AML-193 (cell line): Measurements from ENCODE around the gene XIRP1.
A peak's percentile ranks its signal among the peaks of the same experiment; 100 is the strongest.

Experiments
- DNase-seq, 2 experiments: peaks; one replicate each; lab custom pipeline; 2025; lab: John Stamatoyannopoulos, UW

Gene XIRP1

GRCh38 chr3:39209329-39209970 lies 17.1 kb upstream of the XIRP1 start:
- no peak for DNase-seq

DNA sequence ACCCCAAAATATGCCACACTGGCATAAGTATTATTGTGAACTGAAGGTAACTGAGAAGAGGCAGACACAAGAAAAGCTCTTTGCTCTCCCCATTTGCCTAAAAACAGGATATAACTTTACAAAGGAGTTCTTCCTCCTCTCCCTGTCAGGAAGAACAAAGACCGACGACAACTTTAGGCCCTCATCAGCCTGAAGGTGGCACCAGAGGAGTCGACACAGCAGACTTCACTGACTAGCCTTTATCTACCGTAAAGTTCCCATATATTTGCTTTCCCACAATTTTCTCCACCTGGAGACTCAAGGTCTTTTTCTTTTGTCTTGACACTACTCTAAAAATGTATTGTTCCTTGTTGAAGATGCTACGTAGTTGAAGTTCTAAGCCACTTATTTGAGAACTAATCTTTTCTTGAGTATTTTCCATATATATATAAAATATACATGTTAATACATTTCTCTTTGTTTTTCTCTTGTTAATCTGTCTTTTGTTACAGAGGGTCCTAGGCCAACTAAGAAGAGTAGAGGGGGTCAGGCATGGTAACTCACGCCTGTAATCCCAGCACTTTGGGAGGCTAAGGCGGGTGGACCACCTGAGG lies 16.2 kb upstream of the XIRP1 start:
- peak; percentile 82 for DNase-seq

- DNase-seq, result no peak
Measured at GRCh38 chr3:39207361-39208186, 15.2 kb upstream of the XIRP1 start.

DNA sequence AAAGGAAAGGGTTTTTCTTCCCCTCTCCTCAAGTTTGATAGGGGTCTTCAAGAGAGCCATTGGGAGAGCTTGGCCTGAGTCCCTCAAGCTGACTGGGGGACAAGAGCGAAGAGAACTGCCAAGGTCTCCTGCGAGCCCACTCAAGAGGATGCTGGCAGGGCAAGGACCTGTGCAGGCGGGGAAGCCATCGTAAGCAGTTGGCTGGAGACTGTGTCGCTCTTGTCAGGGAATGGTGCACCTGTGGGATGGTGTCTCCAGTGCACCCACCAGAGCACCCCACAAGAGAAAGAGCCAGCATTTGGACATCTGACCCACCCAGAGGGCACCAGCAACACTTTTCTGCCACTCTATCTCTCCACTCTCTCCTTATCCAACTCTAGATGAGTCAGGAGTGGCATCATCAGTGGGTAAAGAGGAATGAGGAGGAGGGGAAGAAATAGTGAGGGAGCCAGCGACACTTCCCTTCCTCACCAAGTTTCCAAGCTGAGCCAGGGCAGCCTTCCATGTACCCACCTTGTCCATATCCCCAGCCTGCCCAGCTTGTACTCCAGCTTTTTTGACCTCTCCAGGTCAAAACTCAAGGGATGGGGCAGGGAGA lies 13.6 kb upstream of the XIRP1 start:
- no peak for DNase-seq

- no peak for DNase-seq
Measured at GRCh38 chr3:39205131-39205530, 12.7 kb upstream of the XIRP1 start.

DNA sequence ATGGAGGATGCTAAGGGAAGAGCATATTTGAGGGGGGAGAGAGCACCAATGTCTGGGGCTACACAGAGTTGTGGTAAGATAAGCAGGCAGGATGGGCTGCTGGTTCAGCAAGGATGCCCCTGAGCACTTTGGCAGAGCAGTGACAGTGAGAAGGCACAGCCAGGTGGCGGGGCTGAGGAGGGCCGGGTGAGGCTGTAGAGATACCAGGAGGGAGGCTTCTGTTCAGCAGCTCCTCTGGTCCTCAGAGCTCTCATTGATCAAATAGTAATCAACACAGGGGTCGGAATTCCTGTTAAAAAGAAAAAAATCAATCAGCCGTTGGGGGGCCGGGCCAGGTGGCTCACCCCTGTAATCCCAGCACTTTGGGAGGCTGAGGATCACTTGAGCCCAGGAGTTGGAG lies 11.5 kb upstream of the XIRP1 start:
- DNase-seq, result no peak

- DNase-seq, result no peak
Measured at GRCh38 chr3:39203402-39203801, 11.0 kb upstream of the XIRP1 start.

DNA sequence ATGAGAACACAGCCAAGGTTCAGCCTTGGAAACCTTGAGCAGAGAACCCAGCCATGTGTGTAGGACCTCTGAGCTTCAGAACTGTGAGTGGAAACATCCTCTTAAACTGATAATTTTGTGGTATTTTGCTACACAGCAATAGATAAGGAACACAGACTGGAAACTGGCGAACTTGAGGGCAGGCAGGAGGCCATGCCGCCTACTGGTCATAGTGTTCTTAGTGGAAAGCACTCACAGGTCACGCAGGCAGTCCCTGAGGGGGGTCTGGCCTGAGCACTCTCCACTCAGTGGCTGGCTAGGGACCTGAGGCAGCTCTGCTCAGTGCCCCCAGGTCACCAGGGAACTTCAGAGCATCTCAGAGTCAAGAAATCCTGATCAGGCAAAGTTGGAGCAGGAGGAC lies 9.7 kb upstream of the XIRP1 start:
- no peak for DNase-seq

GRCh38 chr3:39196671-39197356 lies 4.4 kb upstream of the XIRP1 start:
- no peak for DNase-seq

GRCh38 chr3:39196034-39196433 lies 3.6 kb upstream of the XIRP1 start:
- DNase-seq, result no peak

- no peak for DNase-seq
Measured at GRCh38 chr3:39193391-39193790, 996 bp upstream of the XIRP1 start.

- no peak for DNase-seq
Measured at GRCh38 chr3:39191773-39192172, 622 bp downstream of the XIRP1 start.

- no peak for DNase-seq
Measured at GRCh38 chr3:39191111-39191510, 1.3 kb downstream of the XIRP1 start.

GRCh38 chr3:39190281-39191025 lies 1.9 kb downstream of the XIRP1 start:
- DNase-seq, result no peak

DNA sequence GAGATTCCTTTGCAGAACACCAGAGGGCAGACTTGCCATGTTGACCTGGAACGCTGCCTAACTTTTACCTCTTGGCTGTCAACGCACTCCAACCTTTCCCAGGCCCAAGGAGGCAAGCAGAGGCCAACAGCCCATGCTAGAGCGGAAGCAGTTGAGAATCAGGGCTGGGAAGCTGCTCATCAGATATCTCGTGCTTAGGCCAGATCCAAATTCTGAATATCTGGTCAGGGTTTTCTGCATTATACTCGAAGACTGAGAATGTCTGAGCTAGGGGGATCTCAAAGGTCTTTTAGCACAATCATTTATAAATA lies 2.5 kb downstream of the XIRP1 start:
- DNase-seq, result peak; percentile 77 to 78

DNA sequence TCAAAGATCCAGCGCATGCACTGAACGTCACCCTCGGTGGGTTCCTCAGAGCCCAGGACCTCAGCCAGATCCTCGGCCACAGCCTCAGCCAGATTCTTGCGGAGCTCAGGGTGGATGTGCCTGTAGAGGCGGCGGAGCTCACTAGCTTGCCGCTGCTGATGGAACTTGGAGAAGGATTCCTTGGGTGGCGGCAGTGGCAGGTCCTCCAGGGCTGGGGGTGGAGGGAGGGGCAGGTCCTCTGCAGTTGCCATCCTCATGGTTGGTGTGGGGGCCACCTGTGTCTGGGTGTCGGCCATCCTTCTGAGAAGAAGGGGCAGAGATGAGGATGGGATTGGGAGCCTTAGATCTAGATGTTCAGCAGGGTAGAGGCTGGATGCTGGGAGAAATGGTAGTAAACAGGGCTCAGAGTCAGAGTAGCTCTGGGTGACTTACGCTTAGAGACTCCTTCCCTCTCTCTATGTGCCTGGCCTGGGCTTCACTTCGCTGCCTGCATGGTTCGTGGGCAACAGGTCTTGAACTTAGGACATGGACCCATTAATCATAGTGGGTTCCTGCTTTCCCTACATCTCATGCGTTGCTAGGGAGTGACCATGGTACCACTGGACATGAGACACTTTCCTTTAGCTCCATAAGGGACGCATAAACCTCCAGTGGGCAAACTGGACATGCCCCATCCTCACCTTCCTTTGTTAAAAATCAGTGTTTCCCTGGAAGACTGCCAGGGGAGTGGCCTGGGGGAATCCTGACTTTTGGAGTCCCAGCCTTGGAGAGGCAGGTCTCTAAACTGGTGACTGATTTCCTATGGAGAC lies 3.0 kb downstream of the XIRP1 start:
- no peak for DNase-seq

GRCh38 chr3:39188271-39189149 lies 3.9 kb downstream of the XIRP1 start:
- DNase-seq, result no peak

GRCh38 chr3:39187372-39188155 lies 4.8 kb downstream of the XIRP1 start:
- no peak for DNase-seq

GRCh38 chr3:39186692-39187151 lies 5.7 kb downstream of the XIRP1 start:
- no peak for DNase-seq
